HG03571 (cell line): ENCODE data around the gene ACOXL.
"Not testable (repeated sequence)": the region's sequence is repeated elsewhere in the genome, so short reads cannot be mapped to it uniquely, and the experiment has no call there.

Experiments used
- ATAC-seq: cut with Tn5 transposase; IDR thresholded peaks from one replicate; pipeline ENCODE4 v1.9.1; 2021; ENCODE audit not compliant: unreplicated experiment

The ACOXL gene

GRCh38 chr2:111031546-111032478 is 299.4 kb downstream of the ACOXL start:
- no peak for ATAC-seq

GRCh38 chr2:111032721-111033429 is 300.5 kb downstream of the ACOXL start:
- ATAC-seq: no peak

GRCh38 chr2:111034146-111034545 is 301.8 kb downstream of the ACOXL start:
- ATAC-seq: no peak

GRCh38 chr2:111034606-111035005 is 302.2 kb downstream of the ACOXL start:
- no peak for ATAC-seq

DNA sequence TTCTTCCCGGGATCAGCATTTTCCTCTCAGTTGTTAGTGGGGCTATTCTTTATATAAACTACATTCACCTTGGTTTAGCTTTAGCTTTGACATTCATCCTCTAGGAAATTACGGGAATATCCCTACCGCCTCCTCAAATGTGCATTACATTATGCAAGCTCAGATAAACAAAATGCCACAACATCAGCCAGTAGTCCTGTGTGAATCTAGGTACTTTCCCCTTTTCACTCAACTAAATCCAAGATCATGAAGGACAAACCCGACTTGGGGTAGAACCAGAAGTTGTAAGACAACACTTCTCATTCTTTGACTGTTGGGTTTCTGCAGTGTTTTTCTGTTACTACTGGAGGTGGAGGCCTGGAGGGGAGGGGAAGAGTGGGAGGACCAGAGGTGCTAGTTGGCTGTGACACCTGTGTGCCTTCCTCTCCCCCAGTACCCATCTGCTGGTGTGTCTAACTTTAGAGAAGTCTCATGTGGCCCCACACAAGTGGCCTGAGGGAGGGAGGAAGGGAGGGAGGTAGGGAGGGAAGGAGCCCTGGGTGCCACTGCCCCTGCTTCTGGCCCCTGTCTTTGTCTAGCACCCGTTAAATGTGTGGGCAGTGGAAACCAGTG is 303.6 kb downstream of the ACOXL start:
- no peak for ATAC-seq

GRCh38 chr2:111037128-111037527 is 304.8 kb downstream of the ACOXL start:
- ATAC-seq: no peak

GRCh38 chr2:111039628-111040383 is 307.4 kb downstream of the ACOXL start:
- no peak for ATAC-seq

- no peak for ATAC-seq
Measured at GRCh38 chr2:111041398-111042202, 309.2 kb downstream of the ACOXL start.

DNA sequence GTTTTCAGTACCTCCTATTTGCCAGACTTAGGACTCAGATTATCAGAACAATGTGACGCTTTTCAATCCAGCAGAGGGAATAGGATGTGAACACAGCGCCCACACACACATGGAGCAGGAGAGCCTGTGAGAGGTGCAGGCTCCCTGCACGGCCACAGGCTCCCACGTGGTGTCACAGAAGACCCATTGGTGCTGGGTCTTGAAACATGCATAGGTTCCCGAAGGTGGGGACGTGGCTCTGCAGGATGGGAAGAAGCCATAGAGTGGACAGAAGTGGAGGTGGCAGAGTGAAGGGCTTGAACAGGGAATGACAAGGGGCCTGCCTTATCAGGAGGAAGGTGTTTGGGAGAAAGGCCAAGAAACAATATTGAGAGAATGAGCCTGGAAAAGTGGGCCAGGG is 309.9 kb downstream of the ACOXL start:
- ATAC-seq: no peak

DNA sequence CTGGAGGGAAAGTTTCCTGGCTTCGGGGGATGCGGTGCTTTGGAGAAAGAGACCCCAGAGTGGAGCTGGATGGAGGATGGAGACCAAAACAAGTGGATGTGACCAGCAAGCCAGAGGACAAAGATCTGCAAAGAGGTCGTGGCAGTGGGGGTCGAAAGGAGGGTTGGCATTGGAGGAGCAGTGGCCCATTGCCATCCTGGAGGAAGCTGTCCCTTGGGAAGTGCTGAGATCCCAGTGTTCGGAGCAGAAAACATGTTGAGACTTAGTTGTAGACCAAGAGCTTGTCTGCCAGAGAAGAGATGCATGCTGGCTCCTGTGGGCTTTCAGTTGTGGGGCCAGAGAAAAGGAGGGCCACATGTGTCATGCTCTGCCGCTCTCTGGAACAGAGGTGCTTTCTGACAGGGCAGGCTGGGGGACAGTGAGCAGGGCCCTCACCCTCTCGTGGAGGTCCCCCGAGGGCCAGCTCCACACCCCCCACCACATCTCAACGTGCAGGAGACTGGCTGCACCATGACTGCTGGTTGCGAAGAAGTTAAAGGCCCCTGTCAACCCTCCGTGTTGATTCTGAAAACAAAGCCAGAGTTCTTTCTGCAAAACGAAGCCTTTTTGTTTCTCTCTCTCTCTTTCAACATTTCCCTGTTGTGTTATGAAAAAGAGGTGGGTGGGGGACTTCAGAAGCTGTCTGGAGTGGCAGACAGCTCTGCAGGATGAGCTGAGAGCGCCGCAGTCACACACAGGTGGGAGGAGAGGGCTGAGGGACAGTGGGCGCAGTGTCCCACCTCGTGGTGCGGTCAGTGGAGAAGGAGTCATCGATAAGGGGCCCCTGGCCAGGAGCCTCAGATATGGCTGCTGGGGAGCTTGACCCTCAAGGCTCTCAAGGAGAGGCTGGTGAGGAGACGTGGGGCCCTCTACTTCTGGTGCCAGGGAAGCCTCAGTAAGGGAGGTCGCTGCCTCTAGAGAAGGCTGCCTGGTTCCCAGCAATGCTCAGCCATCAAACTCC is 310.7 kb downstream of the ACOXL start:
- ATAC-seq: no peak

DNA sequence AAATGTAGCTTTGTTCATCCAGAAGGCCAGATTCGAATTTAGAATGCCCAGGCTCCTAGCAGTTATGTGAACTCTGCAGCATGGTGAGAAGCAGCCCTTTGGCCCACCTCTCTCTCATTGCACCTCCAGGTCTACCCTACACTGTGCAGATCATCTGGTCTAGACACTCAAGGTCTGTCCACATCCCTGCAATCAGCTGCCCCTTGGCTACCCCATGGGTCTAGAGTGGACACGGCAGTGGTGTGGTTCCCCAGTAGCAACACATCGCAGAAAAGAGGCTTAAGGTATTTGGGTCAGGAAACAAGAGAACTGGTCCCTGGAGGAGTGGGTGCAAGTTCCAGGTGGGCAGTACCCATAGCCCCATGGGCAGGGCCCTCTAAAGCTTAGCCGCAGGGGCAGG is 311.7 kb downstream of the ACOXL start:
- ATAC-seq: no peak

GRCh38 chr2:111045236-111045635 is 312.9 kb downstream of the ACOXL start:
- ATAC-seq: not testable (repeated sequence)

- no peak for ATAC-seq
Measured at GRCh38 chr2:111045771-111046444, 313.5 kb downstream of the ACOXL start.

- no peak for ATAC-seq
Measured at GRCh38 chr2:111046670-111047069, 314.3 kb downstream of the ACOXL start.

DNA sequence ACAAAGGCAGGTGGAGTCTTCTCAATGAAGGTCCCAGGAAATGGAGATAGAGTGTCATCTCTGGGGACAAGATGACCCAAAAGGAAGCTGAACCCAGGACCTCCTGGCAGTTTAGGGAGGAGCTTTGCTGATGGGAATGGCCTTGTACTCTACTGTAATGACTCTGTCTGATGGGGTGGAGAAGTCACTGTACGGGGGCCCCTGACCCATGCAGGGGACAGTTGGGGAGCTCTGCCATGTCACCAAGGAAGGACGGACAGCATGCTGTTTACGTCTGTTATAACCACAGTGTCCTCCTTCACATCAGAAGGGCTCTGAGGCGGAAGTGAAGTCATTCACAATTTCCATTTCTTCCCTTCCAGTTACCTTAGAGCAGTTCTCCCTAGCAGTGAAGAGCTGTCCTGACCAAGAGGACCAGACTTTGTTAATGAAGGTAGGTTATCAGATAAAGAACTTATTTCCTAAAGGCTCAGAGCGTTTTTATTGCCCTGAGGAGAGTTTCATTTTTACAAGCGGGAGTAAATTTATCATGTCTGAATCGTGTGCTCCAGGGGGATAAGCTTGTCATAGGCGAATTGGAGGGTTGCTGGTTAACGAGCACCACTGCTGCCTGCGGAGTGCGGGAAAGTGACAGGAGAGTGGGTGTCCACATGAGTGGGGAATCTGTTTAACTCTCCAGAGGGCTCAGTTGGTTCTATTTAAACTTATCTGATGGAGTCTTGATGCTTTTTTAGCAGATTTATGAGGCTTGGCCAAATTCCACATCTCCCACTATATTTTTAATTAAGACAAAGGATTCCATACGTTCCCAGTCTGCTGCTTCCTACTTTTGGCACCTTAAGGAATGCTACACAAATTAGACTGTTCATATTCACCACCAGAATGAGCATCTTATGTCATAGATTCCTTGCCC is 316.7 kb downstream of the ACOXL start:
- ATAC-seq: no peak

GRCh38 chr2:111049792-111050640 is 317.6 kb downstream of the ACOXL start:
- ATAC-seq: no peak
